HepG2 (cell line): ENCODE measurements around the gene GNPNAT1. TPM values are rescaled to one million over a fixed set of nuclear protein-coding genes. Genes with fewer than 3 reads are reported as not detected.

Source experiments
- PITX1 ChIP-seq: sonication (generic); formaldehyde crosslinking; IDR thresholded peaks from 2 replicates; pipeline ENCODE4 v1.5.1; 2020; ENCODE audit warnings: mild to moderate bottlenecking, missing genetic modification reagents
- SMARCC2 ChIP-seq: fragments of 450-650 bp; IDR thresholded peaks from 2 replicates; pipeline ENCODE4 v1.6.1; 2017; ENCODE audit warnings: antibody characterized with exemption, mild to moderate bottlenecking
- TRIM24 ChIP-seq: sonication (generic); formaldehyde crosslinking; IDR thresholded peaks from 2 replicates; pipeline ENCODE4 v1.8.0; 2022; ENCODE audit warnings: mild to moderate bottlenecking, missing genetic modification reagents
- ZFY ChIP-seq: sonication (generic); formaldehyde crosslinking; IDR thresholded peaks from 2 replicates; pipeline ENCODE4 v1.4.0; 2020; ENCODE audit warnings: missing genetic modification reagents
- ZNF317 ChIP-seq: sonication (generic); formaldehyde crosslinking; IDR thresholded peaks from 2 replicates; pipeline ENCODE4 v1.5.0; 2020; ENCODE audit warnings: mild to moderate bottlenecking, missing genetic modification reagents
- ZNF530 ChIP-seq: sonication (generic); formaldehyde crosslinking; IDR thresholded peaks from 2 replicates; pipeline ENCODE4 v1.5.0; 2020; ENCODE audit warnings: low read depth, mild to moderate bottlenecking, missing genetic modification reagents
- ZNF556 ChIP-seq: sonication (generic); formaldehyde crosslinking; IDR thresholded peaks from 2 replicates; pipeline ENCODE4 v1.4.0; 2020; ENCODE audit warnings: mild to moderate bottlenecking, missing genetic modification reagents, borderline replicate concordance
- ZNF567 ChIP-seq: sonication (generic); formaldehyde crosslinking; IDR thresholded peaks from 2 replicates; pipeline ENCODE4 v1.8.1; 2023; ENCODE audit warnings: mild to moderate bottlenecking, missing genetic modification reagents, borderline replicate concordance
- ZNF761 ChIP-seq: sonication (generic); formaldehyde crosslinking; conservative IDR thresholded peaks from 2 replicates; pipeline ENCODE4 v1.4.0; 2020; ENCODE audit warnings: mild to moderate bottlenecking, missing genetic modification reagents
- polyA plus RNA-seq, 8 experiments: library from polyadenylated mRNA; depleted of rRNA in 3 of 8; stranded (reverse) in 7 of 8; unstranded in 1 of 8; fragments of >200 nt; fragmentation: Illumina TruSeq in 4 of 8; extraction: Trizol in 4 of 8; gene quantifications; 2 replicates each; pipeline versions ENCODE4 v1.2.1 to v1.2.3, GENCODE V29; 2011 to 2016; ENCODE audit warnings: low read depth in 4 of 8, missing spikeins in 1 of 8, mixed read lengths in 1 of 8; ENCODE audit not compliant: insufficient read depth in 1 of 8
- total RNA-seq, 5 experiments: library from RNA; depleted of rRNA; stranded (reverse); fragments of >200 nt; fragmentation: Illumina TruSeq; extraction: Trizol; gene quantifications; 2 replicates each; pipeline ENCODE4 v1.2.3, GENCODE V29; 2016; ENCODE audit warnings: low read depth in 1 of 5
- TF ChIP-seq, protein P1 (sequence below): sonication (generic); formaldehyde crosslinking; IDR thresholded peaks from 2 replicates; pipeline ENCODE4 v1.4.0; 2020; ENCODE audit warnings: missing genetic modification reagents
- TF ChIP-seq, protein P2 (sequence below): sonication (generic); formaldehyde crosslinking; IDR thresholded peaks from 2 replicates; pipeline ENCODE4 v1.8.0; 2022; ENCODE audit warnings: missing genetic modification reagents, mild to moderate bottlenecking, moderate library complexity, borderline replicate concordance
- TF ChIP-seq, protein P3 (sequence below): sonication (generic); formaldehyde crosslinking; IDR thresholded peaks from 2 replicates; pipeline ENCODE4 v1.5.0; 2020; ENCODE audit warnings: mild to moderate bottlenecking, missing genetic modification reagents, borderline replicate concordance
- TF ChIP-seq, protein P4 (sequence below): sonication (generic); formaldehyde crosslinking; IDR thresholded peaks from 2 replicates; pipeline ENCODE4 v1.4.0; 2020; ENCODE audit warnings: missing genetic modification reagents, mild to moderate bottlenecking, borderline replicate concordance
- TF ChIP-seq, protein P5 (sequence below): sonication (generic); formaldehyde crosslinking; IDR thresholded peaks from 2 replicates; pipeline ENCODE4 v1.5.1; 2020; ENCODE audit warnings: missing genetic modification reagents, mild to moderate bottlenecking, borderline replicate concordance

The GNPNAT1 gene
- total and polyA plus RNA-seq, 2 of the 13 experiments (the other 11 are each of a cell fraction or from before 2014, with no cell fraction given) = 38.3 to 54.9 TPM

DNA sequence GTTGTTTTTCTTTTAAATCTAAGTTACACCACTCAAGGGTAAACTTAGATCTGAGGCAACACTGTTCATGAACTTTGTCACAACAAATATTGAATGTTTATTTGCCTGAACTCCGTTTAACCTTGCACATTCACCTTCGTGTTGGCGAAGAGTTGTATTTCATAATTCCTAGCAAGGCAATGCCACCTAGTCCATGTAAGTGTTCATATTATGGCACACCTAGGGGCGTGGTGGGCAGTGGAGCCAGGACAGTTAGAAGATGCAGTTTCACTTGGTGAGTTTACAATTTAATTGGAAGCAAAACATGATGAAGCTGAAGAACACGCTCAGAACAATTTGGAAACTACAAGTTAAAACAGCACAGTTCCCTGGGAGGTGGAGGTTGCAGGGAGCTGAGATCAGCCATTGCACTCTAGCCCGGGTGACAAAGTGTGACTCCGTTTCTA is 30.4 kb upstream of the GNPNAT1 start (continued):
- TF ChIP-seq, protein P1, sequence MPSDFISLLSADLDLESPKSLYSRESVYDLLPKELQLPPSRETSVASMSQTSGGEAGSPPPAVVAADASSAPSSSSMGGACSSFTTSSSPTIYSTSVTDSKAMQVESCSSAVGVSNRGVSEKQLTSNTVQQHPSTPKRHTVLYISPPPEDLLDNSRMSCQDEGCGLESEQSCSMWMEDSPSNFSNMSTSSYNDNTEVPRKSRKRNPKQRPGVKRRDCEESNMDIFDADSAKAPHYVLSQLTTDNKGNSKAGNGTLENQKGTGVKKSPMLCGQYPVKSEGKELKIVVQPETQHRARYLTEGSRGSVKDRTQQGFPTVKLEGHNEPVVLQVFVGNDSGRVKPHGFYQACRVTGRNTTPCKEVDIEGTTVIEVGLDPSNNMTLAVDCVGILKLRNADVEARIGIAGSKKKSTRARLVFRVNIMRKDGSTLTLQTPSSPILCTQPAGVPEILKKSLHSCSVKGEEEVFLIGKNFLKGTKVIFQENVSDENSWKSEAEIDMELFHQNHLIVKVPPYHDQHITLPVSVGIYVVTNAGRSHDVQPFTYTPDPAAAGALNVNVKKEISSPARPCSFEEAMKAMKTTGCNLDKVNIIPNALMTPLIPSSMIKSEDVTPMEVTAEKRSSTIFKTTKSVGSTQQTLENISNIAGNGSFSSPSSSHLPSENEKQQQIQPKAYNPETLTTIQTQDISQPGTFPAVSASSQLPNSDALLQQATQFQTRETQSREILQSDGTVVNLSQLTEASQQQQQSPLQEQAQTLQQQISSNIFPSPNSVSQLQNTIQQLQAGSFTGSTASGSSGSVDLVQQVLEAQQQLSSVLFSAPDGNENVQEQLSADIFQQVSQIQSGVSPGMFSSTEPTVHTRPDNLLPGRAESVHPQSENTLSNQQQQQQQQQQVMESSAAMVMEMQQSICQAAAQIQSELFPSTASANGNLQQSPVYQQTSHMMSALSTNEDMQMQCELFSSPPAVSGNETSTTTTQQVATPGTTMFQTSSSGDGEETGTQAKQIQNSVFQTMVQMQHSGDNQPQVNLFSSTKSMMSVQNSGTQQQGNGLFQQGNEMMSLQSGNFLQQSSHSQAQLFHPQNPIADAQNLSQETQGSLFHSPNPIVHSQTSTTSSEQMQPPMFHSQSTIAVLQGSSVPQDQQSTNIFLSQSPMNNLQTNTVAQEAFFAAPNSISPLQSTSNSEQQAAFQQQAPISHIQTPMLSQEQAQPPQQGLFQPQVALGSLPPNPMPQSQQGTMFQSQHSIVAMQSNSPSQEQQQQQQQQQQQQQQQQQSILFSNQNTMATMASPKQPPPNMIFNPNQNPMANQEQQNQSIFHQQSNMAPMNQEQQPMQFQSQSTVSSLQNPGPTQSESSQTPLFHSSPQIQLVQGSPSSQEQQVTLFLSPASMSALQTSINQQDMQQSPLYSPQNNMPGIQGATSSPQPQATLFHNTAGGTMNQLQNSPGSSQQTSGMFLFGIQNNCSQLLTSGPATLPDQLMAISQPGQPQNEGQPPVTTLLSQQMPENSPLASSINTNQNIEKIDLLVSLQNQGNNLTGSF = no peak
- TF ChIP-seq ZNF317 (no peak), ZNF556 (CRISPR knock-in tag) (peak; percentile 85; the same call in 1 of the 2 replicates), ZNF567 (CRISPR knock-in tag) (no peak), ZFY (CRISPR knock-in tag) (no peak), ZNF761 (CRISPR knock-in tag) (no peak), PITX1 (CRISPR knock-in tag) (peak; percentile 91), SMARCC2 (0 out of 2 replicates have a peak, but pooled peaks have one; percentile 57), ZNF530 (CRISPR knock-in tag) (no peak), TRIM24 (CRISPR knock-in tag) (0 out of 2 replicates have a peak, but pooled peaks have one; percentile 52)
- TF ChIP-seq, protein P2, sequence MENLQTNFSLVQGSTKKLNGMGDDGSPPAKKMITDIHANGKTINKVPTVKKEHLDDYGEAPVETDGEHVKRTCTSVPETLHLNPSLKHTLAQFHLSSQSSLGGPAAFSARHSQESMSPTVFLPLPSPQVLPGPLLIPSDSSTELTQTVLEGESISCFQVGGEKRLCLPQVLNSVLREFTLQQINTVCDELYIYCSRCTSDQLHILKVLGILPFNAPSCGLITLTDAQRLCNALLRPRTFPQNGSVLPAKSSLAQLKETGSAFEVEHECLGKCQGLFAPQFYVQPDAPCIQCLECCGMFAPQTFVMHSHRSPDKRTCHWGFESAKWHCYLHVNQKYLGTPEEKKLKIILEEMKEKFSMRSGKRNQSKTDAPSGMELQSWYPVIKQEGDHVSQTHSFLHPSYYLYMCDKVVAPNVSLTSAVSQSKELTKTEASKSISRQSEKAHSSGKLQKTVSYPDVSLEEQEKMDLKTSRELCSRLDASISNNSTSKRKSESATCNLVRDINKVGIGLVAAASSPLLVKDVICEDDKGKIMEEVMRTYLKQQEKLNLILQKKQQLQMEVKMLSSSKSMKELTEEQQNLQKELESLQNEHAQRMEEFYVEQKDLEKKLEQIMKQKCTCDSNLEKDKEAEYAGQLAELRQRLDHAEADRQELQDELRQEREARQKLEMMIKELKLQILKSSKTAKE (CRISPR knock-in tag) = peak; percentile 71; the same call in 1 of the 2 replicates
- TF ChIP-seq, protein P3, sequence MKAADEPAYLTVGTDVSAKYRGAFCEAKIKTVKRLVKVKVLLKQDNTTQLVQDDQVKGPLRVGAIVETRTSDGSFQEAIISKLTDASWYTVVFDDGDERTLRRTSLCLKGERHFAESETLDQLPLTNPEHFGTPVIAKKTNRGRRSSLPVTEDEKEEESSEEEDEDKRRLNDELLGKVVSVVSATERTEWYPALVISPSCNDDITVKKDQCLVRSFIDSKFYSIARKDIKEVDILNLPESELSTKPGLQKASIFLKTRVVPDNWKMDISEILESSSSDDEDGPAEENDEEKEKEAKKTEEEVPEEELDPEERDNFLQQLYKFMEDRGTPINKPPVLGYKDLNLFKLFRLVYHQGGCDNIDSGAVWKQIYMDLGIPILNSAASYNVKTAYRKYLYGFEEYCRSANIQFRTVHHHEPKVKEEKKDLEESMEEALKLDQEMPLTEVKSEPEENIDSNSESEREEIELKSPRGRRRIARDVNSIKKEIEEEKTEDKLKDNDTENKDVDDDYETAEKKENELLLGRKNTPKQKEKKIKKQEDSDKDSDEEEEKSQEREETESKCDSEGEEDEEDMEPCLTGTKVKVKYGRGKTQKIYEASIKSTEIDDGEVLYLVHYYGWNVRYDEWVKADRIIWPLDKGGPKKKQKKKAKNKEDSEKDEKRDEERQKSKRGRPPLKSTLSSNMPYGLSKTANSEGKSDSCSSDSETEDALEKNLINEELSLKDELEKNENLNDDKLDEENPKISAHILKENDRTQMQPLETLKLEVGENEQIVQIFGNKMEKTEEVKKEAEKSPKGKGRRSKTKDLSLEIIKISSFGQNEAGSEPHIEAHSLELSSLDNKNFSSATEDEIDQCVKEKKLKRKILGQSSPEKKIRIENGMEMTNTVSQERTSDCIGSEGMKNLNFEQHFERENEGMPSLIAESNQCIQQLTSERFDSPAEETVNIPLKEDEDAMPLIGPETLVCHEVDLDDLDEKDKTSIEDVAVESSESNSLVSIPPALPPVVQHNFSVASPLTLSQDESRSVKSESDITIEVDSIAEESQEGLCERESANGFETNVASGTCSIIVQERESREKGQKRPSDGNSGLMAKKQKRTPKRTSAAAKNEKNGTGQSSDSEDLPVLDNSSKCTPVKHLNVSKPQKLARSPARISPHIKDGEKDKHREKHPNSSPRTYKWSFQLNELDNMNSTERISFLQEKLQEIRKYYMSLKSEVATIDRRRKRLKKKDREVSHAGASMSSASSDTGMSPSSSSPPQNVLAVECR (CRISPR knock-in tag) = peak; percentile 63; the same call in 1 of the 2 replicates
- TF ChIP-seq, protein P4, sequence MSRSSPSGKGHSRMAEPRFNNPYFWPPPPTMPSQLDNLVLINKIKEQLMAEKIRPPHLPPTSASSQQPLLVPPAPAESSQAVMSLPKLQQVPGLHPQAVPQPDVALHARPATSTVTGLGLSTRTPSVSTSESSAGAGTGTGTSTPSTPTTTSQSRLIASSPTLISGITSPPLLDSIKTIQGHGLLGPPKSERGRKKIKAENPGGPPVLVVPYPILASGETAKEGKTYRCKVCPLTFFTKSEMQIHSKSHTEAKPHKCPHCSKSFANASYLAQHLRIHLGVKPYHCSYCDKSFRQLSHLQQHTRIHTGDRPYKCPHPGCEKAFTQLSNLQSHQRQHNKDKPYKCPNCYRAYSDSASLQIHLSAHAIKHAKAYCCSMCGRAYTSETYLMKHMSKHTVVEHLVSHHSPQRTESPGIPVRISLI (CRISPR knock-in tag) = peak; percentile 88
- TF ChIP-seq, protein P5, sequence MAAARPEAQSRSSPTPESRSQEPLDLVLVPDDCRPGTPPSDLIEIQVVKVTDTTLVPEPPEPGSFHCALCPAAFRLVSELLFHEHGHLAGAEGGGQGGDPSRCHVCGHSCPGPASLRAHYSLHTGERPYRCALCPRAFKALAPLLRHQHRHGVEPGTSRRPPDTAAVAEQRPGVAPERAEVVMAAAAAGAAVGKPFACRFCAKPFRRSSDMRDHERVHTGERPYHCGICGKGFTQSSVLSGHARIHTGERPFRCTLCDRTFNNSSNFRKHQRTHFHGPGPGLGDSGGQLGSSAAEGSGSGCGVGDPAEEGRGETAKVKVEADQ (CRISPR knock-in tag) = no peak
